Calu3 (cell line): ENCODE measurements around the gene TEAD1. TPM values are rescaled to one million over a fixed set of nuclear protein-coding genes. Genes with fewer than 3 reads are reported as not detected.

Experiments
- BruUV-seq: library from RNA; stranded (reverse); fragments of 400-500 nt; replicated peaks from 2 replicates; lab custom pipeline; 2021; lab: Mats Ljungman, UMichigan
- CTCF ChIA-PET: fragments of 300-600 bp; sonication (Branson Sonifier 250); formaldehyde crosslinking; loops from one replicate; lab custom pipeline; 2022; ENCODE audit warnings: antibody characterized with exemption; lab: Charles Lee
- DNase-seq: peaks from one replicate; pipeline ENCODE4 v3.0.0; 2022
- H3K27ac Mint-ChIP-seq: one replicate; pipeline ENCODE4 v1.8.0; 2022; ENCODE audit warnings: mixed read lengths; ENCODE audit not compliant: unreplicated experiment
- H3K27me3 Mint-ChIP-seq: one replicate; pipeline ENCODE4 v1.8.0; 2022; ENCODE audit warnings: mixed read lengths; ENCODE audit not compliant: unreplicated experiment
- H3K36me3 Mint-ChIP-seq: one replicate; pipeline ENCODE4 v1.8.0; 2022; ENCODE audit warnings: mild to moderate bottlenecking, moderate library complexity, mixed read lengths; ENCODE audit not compliant: insufficient read depth, unreplicated experiment
- H3K4me1 Mint-ChIP-seq: one replicate; pipeline ENCODE4 v1.8.0; 2022; ENCODE audit warnings: mild to moderate bottlenecking, low read depth, mixed read lengths; ENCODE audit not compliant: unreplicated experiment
- H3K4me3 Mint-ChIP-seq: one replicate; pipeline ENCODE4 v1.8.0; 2022; ENCODE audit warnings: mild to moderate bottlenecking, low read depth, moderate library complexity, mixed read lengths; ENCODE audit not compliant: unreplicated experiment
- H3K9me3 Mint-ChIP-seq: one replicate; pipeline ENCODE4 v1.8.0; 2022; ENCODE audit warnings: low read depth, mixed read lengths; ENCODE audit not compliant: unreplicated experiment
- CTCF ChIP-seq: fragments of 200-600 bp; IDR thresholded peaks from one replicate; pipeline ENCODE4 v1.8.0; 2022; ENCODE audit warnings: antibody characterized with exemption; ENCODE audit not compliant: unreplicated experiment
- intact Hi-C: fragments of 100-400 bp; cut with micrococcal nuclease; formaldehyde crosslinking; loops from one replicate; pipeline ENCODE4 v1.10.0; 2022; ENCODE audit not compliant: unreplicated experiment
- total RNA-seq: library from RNA; stranded (reverse); gene quantifications from 2 replicates; pipeline ENCODE4 v1.2.3, GENCODE V29; 2022

Gene TEAD1
- total RNA-seq, 1 experiment from 2014 or later, result 104 TPM

- Mint-ChIP-seq H3K4me3 (no peak overlapping the region), H3K9me3 (no peaks in the 10 kb centered on the region), H3K27me3 (no peaks in the 10 kb centered on the region), H3K27ac (no peak overlapping the region), H3K36me3 (peaks cover 19% of the 10 kb centered on the region), H3K4me1 (peaks cover 72% of the 10 kb centered on the region)
- TF ChIP-seq CTCF, result no peak
- no TSS peak for BruUV-seq
- intact Hi-C loops, result no loop called here
- DNase-seq, result no peak
- CTCF ChIA-PET, result interaction anchor here (0.7 to 1.3 kb wide), 2 partner anchors 11 to 12 kb away, joined by 3 to 4 read pairs; no protein-coding TSS in a partner anchor
Measured at GRCh38 chr11:12831471-12832202, 157.4 kb downstream of the TEAD1 start.

GRCh38 chr11:12832480-12833224, 158.4 kb downstream of the TEAD1 start:
- no peaks in the 10 kb centered on the region for H3K27me3 Mint-ChIP-seq
- H3K4me1 Mint-ChIP-seq, result peaks cover 62% of the 10 kb centered on the region
- no peaks in the 10 kb centered on the region for H3K9me3 Mint-ChIP-seq
- intact Hi-C loops, result no loop called here
- DNase-seq, result no peak
- H3K27ac Mint-ChIP-seq, result no peak overlapping the region
- H3K36me3 Mint-ChIP-seq, result peaks cover 19% of the 10 kb centered on the region
- no TSS peak for BruUV-seq
- no peak for TF ChIP-seq CTCF
- no peak overlapping the region for H3K4me3 Mint-ChIP-seq
- CTCF ChIA-PET, result interaction anchor here (0.7 to 1.3 kb wide), 2 partner anchors 10 to 13 kb away, joined by 3 to 4 read pairs; no protein-coding TSS in a partner anchor

GRCh38 chr11:12834166-12834565, 159.9 kb downstream of the TEAD1 start:
- DNase-seq, result no peak
- Mint-ChIP-seq H3K4me3 (no peak overlapping the region), H3K36me3 (peaks cover 6% of the 10 kb centered on the region), H3K4me1 (peaks cover 48% of the 10 kb centered on the region), H3K9me3 (no peaks in the 10 kb centered on the region), H3K27me3 (no peaks in the 10 kb centered on the region), H3K27ac (no peak overlapping the region)
- TF ChIP-seq CTCF, result no peak
- CTCF ChIA-PET, result no interaction called here
- intact Hi-C loops, result no loop called here
- no TSS peak for BruUV-seq

- H3K9me3 Mint-ChIP-seq, result no peaks in the 10 kb centered on the region
- peaks cover 48% of the 10 kb centered on the region for H3K4me1 Mint-ChIP-seq
- CTCF ChIA-PET, result no interaction called here
- DNase-seq, result no peak
- H3K36me3 Mint-ChIP-seq, result peaks cover 8% of the 10 kb centered on the region
- BruUV-seq, result no TSS peak
- no peak for TF ChIP-seq CTCF
- no peak overlapping the region for H3K27ac Mint-ChIP-seq
- intact Hi-C loops, result no loop called here
- no peaks in the 10 kb centered on the region for H3K27me3 Mint-ChIP-seq
- H3K4me3 Mint-ChIP-seq, result no peak overlapping the region
Measured at GRCh38 chr11:12834630-12835029, 160.4 kb downstream of the TEAD1 start.
